ENCODE measurements around the gene CITED2. TPM values are rescaled to one million over a fixed set of nuclear protein-coding genes. Genes with fewer than 3 reads are reported as not detected.
"Not testable (repeated sequence)": the region's sequence is repeated elsewhere in the genome, so short reads cannot be mapped to it uniquely, and the experiment has no call there.

CITED2 gene
- total RNA-seq, 2 experiments from 2014 or later, result 50.1 to 52.1 TPM

DNA sequence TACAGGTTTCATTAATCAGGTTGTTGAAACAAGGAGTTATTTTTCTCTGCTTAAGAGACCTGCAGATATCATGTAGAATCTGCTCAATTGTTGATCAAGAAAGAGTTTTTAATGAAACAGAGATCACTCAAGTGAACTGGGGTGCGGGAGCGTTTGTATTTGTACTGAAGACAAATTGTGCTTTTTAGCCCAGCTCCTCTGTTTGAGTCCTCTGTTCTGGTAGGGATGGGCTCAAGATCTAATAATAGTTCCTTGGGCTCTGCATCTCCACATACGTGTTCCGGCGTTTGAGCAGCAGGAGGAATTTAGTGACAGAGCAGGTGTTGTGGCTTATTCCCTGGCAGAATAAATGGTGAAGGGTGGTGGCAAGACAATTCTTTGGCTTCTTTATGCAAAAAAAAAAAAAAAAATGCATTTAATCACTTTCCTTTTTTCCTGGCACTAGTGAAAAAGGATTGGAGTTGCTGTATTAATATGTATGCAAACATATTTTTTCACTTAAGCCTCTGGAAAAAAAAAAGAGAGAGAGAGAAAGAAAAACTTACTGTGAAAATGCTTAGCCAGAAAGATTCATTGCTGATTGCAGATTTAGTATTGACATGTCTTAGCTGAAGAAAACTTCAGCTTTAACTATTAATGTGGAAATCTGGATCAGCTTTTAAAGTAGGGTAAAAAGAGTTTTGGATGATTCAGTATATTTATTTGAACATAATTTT lies 4.0 kb downstream of the CITED2 start:
- peak overlapping the region; percentile 45 for H3K4me3 Mint-ChIP-seq
- ChIA-PET CTCF (interaction anchor here (0.6 to 7.4 kb wide), 45 partner anchors 8 to 1551 kb away, joined by 3 to 97 read pairs (median 4); no protein-coding TSS in a partner anchor), POLR2A (interaction anchor here (0.5 to 1.0 kb wide), 6 partner anchors 9 to 295 kb away, joined by 3 to 8 read pairs (median 3); no protein-coding TSS in a partner anchor)
- peaks cover 26% of the 10 kb centered on the region for H3K36me3 Mint-ChIP-seq
- intact Hi-C loops (cut with micrococcal nuclease), result loop anchor here (5.0 kb wide), 4 partner anchors 212 to 627 kb away; partner anchors contain the start of gene REPS1
- peaks cover 39% of the 10 kb centered on the region for H3K4me1 Mint-ChIP-seq (ENCODE audit: low read depth)
- no peaks in the 10 kb centered on the region for H3K27me3 Mint-ChIP-seq
- no peaks in the 10 kb centered on the region for H3K9me3 Mint-ChIP-seq
- no peak for DNase-seq
- peak overlapping the region; percentile 51 for H3K27ac Mint-ChIP-seq

DNA sequence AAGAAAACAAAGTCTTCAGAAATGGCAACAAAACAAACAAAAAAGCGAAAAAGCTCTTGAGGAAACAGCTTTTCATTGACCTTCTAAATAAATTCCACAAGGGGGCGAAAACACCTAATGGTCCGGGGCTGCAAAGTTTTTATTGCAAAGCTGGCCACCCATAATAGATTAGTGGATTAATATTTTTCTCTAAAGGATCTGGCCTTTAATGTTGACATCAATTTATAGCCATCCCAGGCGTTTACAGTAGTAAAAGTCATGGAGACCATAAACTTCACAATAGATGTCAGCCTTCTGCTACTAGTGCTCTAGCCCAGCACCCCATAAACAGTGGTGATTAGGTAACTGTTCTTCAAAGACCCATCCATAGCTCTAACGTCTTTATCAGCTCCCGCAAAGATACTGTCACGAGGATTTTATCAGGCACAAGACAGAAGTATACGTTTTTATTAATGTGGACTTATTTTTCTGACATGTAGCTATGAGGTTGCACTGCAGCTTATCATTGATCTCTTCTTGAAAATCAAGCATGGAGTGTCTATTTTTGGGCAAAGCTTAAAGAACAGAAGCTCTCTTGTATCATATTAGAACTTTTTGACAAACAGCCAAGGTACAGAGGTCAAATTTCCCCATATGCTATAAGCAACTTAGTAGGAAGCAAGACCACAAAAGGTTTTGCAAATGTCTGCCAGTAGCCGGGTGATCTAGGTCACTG lies 4.7 kb downstream of the CITED2 start:
- peak; percentile 14 for DNase-seq
- ChIA-PET POLR2A (interaction anchor here (0.5 to 1.0 kb wide), 4 partner anchors 10 to 245 kb away, joined by 3 read pairs; no protein-coding TSS in a partner anchor), CTCF (interaction anchor here (0.6 to 7.4 kb wide), 61 partner anchors 9 to 1552 kb away, joined by 3 to 97 read pairs (median 4); no protein-coding TSS in a partner anchor)
- peaks cover 26% of the 10 kb centered on the region for H3K36me3 Mint-ChIP-seq
- H3K27me3 Mint-ChIP-seq, result no peaks in the 10 kb centered on the region
- intact Hi-C loops (cut with micrococcal nuclease), result loop anchor here (1.0 to 5.0 kb wide), 6 partner anchors 213 to 1552 kb away; partner anchors contain the start of gene REPS1
- H3K4me3 Mint-ChIP-seq, result peak overlapping the region; percentile 15
- H3K9me3 Mint-ChIP-seq, result no peaks in the 10 kb centered on the region
- H3K27ac Mint-ChIP-seq, result peak overlapping the region; percentile 51
- H3K4me1 Mint-ChIP-seq (ENCODE audit: low read depth), result peaks cover 39% of the 10 kb centered on the region

DNA sequence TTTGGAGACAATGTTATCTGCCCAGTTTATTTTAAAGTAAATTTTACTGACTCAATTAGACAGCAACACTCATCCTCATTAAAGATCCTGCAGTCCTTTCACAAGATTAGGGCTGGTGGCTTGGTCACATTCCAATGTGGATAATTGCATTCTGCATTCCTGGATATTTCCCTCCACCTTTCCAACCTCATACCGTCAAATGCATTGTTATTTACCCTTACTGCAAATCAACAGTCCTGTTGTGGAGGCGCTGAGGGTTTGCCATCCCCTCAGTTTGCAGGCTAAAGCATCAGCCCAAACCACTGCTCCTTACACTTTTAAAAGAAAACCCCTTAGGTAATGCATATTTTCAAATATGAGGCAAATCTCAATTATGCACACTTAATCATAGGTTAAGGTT lies 5.4 kb downstream of the CITED2 start:
- Mint-ChIP-seq H3K36me3 (peaks cover 22% of the 10 kb centered on the region), H3K4me1 (ENCODE audit: low read depth) (peaks cover 44% of the 10 kb centered on the region), H3K27ac (no peak overlapping the region), H3K4me3 (no peak overlapping the region), H3K27me3 (no peaks in the 10 kb centered on the region), H3K9me3 (no peaks in the 10 kb centered on the region)
- CTCF ChIA-PET, result interaction anchor here (0.6 to 7.4 kb wide), 53 partner anchors 9 to 1552 kb away, joined by 3 to 97 read pairs (median 4); no protein-coding TSS in a partner anchor
- intact Hi-C loops (cut with micrococcal nuclease), result loop anchor here (1.0 kb wide), 2 partner anchors 558 to 1552 kb away; no protein-coding TSS in a partner anchor
- DNase-seq, result no peak
- POLR2A ChIA-PET, result interaction anchor here (0.9 to 1.0 kb wide), 2 partner anchors 10 to 209 kb away, joined by 3 read pairs; no protein-coding TSS in a partner anchor

DNA sequence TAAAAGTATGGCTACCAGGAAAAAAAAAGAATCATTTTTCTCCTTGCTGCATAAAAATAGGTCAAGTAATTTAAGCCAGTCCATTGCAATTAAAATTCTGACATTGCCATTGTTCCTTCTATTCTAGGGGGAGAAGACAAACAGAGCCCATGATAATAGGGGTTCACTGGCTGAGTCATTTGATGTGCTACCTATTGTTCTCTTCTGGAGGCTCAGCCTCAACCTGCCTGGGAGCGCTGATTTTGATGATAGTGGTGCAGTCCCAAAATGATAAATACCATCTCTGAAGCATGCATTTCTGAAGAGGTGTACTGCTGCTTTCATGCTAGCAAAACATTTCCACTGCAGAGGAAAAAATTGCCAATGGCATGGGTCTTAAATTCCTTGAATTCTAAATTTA lies 5.8 kb downstream of the CITED2 start:
- ChIA-PET CTCF (interaction anchor here (1.3 kb wide), 1 partner anchor 149 kb away, joined by 9 read pairs; no protein-coding TSS in a partner anchor), POLR2A (no interaction called here)
- DNase-seq, result no peak
- Mint-ChIP-seq H3K36me3 (peaks cover 19% of the 10 kb centered on the region), H3K27ac (no peak overlapping the region), H3K4me1 (ENCODE audit: low read depth) (peaks cover 46% of the 10 kb centered on the region), H3K4me3 (no peak overlapping the region), H3K27me3 (no peaks in the 10 kb centered on the region), H3K9me3 (no peaks in the 10 kb centered on the region)
- intact Hi-C loops (cut with micrococcal nuclease), result loop anchor here (1.0 kb wide), 2 partner anchors 559 to 1553 kb away; no protein-coding TSS in a partner anchor

DNA sequence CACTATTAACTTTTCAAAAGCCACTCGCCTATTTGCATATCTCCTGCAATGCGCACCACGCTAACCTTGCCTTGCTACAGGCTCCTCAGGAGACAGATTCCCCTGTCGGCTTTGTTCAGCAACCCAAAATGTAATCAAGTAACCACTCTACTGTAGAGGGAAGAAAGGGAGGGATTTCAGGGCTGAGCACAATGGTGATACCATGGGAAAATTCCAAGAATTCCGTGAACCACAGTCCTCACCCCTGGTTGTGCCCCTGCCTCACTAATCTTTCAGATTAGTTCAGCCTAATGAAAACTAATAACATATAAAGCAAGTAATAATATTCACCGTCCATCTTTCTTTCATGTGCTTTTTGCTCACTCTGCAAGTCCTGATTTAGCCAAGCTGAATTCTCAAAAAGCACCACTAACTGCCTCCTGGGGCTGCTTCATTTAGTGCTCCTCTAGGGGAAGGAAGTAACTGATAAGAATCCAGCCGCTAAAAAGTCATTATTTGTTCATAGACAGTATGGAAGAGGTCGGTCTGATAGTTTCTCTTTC lies 6.6 kb downstream of the CITED2 start:
- intact Hi-C loops (cut with micrococcal nuclease), result no loop called here
- peaks cover 53% of the 10 kb centered on the region for H3K4me1 Mint-ChIP-seq (ENCODE audit: low read depth)
- CTCF ChIA-PET, result interaction anchor here (1.3 kb wide), 1 partner anchor 149 kb away, joined by 9 read pairs; no protein-coding TSS in a partner anchor
- peaks cover 12% of the 10 kb centered on the region for H3K36me3 Mint-ChIP-seq
- DNase-seq, result no peak
- no peaks in the 10 kb centered on the region for H3K9me3 Mint-ChIP-seq
- no peaks in the 10 kb centered on the region for H3K27me3 Mint-ChIP-seq
- POLR2A ChIA-PET, result no interaction called here
- H3K27ac Mint-ChIP-seq, result no peak overlapping the region
- H3K4me3 Mint-ChIP-seq, result no peak overlapping the region

DNA sequence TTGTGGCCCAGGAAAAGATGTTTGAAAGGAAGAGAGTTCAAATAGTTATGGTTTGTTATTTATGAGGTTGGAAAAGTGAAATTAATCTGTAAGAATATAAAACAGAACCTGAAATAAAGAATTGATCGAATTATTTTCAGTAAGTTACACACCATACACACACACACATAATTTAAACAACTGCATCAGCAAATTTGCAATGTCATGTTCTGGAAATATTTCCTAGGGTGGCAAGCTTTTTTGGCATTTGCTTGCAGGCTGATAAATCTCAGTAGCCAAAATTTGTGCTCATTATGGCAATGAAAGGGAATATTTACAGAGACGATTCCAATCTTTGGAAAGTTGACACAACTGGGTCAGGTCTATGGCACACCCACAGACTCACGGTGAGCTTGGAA lies 9.5 kb downstream of the CITED2 start:
- CTCF ChIA-PET, result interaction anchor here (0.7 to 3.4 kb wide), 63 partner anchors 9 to 1249 kb away, joined by 3 to 242 read pairs (median 4); partner anchors contain the start of genes CCDC28A, CITED2, REPS1 and TXLNB
- POLR2A ChIA-PET, result interaction anchor here (1.0 to 1.1 kb wide), 4 partner anchors 10 to 240 kb away, joined by 3 to 11 read pairs (median 6); partner anchors contain the start of gene CITED2
- H3K9me3 Mint-ChIP-seq, result no peaks in the 10 kb centered on the region
- H3K4me1 Mint-ChIP-seq (ENCODE audit: low read depth), result peaks cover 32% of the 10 kb centered on the region
- H3K27ac Mint-ChIP-seq, result no peak overlapping the region
- intact Hi-C loops (cut with micrococcal nuclease), result loop anchor here (1.0 to 5.0 kb wide), 6 partner anchors 74 to 774 kb away; partner anchors contain the start of gene TXLNB
- DNase-seq, result no peak
- no peaks in the 10 kb centered on the region for H3K27me3 Mint-ChIP-seq
- no peaks in the 10 kb centered on the region for H3K36me3 Mint-ChIP-seq
- H3K4me3 Mint-ChIP-seq, result no peak overlapping the region

DNA sequence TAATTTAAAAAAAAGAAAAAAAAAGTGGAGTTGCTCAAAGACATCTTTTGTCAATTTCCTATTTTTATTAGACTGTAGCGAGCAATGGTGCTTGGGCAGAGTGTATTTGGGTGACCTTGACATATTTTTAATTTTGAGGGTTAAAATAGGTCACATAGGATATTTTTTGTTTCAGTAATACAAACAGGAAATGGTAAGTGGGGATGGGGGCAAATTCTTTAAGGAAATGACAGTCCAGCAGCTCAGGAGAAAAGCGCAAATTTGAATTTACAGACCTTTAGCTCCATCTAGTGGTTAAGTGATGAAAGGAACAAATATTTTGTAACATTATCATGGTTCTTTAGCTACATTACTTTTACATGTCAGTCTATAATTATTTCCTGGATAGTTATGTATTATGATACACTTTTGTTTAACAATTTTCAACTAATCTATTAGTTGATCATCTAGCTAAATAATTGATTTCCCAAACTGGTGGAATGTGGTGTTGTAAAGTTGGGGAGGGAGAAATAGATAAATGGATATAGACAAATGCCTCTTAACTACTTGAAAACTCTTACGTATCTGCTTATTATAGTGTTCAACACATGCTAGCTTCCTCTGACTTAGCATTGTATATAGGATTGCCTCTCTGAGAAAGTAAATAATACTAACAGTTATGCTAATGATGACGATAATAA lies 10.0 kb downstream of the CITED2 start:
- Mint-ChIP-seq H3K4me1 (ENCODE audit: low read depth) (peaks cover 27% of the 10 kb centered on the region), H3K27me3 (no peaks in the 10 kb centered on the region), H3K36me3 (no peaks in the 10 kb centered on the region), H3K27ac (no peak overlapping the region), H3K9me3 (no peaks in the 10 kb centered on the region), H3K4me3 (no peak overlapping the region)
- ChIA-PET POLR2A (interaction anchor here (1.0 to 1.1 kb wide), 4 partner anchors 11 to 239 kb away, joined by 3 to 11 read pairs (median 6); partner anchors contain the start of gene CITED2), CTCF (interaction anchor here (0.7 to 3.4 kb wide), 62 partner anchors 9 to 1248 kb away, joined by 3 to 242 read pairs (median 4); partner anchors contain the start of genes CCDC28A, CITED2, REPS1 and TXLNB)
- no peak for DNase-seq
- intact Hi-C loops (cut with micrococcal nuclease), result loop anchor here (1.0 to 5.0 kb wide), 6 partner anchors 74 to 774 kb away; partner anchors contain the start of gene TXLNB

DNA sequence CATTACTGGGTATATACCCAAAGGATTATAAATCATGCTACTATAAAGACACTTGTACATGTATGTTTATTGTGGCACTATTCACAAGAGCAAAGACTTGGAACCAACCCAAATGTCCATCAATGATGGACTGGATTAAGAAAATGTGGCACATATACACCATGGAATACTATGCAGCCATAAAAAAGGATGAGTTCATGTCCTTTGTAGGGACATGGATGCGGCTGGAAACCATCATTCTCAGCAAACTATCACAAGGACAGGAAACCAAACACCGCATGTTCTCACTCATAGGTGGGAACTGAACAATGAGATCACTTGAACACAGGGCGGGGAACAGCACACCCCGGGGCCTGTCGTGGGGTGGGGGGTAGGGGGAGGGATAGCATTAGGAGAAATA lies 10.7 kb downstream of the CITED2 start:
- Mint-ChIP-seq H3K4me1 (ENCODE audit: low read depth) (peaks cover 22% of the 10 kb centered on the region), H3K27ac (peak overlapping the region; percentile 50)
- H3K36me3 Mint-ChIP-seq, H3K27me3 Mint-ChIP-seq, H3K9me3 Mint-ChIP-seq, DNase-seq, H3K4me3 Mint-ChIP-seq: not testable (repeated sequence)
- intact Hi-C loops (cut with micrococcal nuclease), result loop anchor here (1.0 to 5.0 kb wide), 6 partner anchors 73 to 773 kb away; partner anchors contain the start of gene TXLNB
- ChIA-PET POLR2A (interaction anchor here (1.0 to 1.1 kb wide), 3 partner anchors 11 to 239 kb away, joined by 5 to 11 read pairs (median 7); partner anchors contain the start of gene CITED2), CTCF (interaction anchor here (0.9 to 3.4 kb wide), 40 partner anchors 10 to 776 kb away, joined by 3 to 242 read pairs (median 4); partner anchors contain the start of genes CCDC28A, CITED2 and REPS1)

DNA sequence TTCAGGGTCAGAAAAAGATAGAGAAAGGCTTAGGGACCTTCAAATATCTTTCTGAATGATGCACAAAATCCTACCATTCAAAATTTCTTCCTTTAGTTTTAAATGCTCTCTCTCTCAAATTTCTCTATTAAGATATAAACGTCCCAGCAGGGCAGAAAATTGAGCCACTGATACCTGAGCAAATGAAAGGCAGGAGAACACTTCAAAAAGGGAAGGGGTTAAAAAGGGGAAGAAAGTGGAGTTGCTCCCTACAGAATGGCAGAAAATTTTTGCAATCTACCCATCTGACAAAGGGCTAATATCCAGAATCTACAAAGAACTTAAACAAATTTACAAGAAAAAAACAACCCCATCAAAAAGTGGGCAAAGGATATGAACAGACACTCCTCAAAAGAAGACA lies 11.3 kb downstream of the CITED2 start:
- CTCF ChIA-PET, result interaction anchor here (1.3 to 4.6 kb wide), 2 partner anchors 143 to 547 kb away, joined by 4 to 53 read pairs; no protein-coding TSS in a partner anchor
- DNase-seq, H3K4me3 Mint-ChIP-seq, H3K9me3 Mint-ChIP-seq, H3K36me3 Mint-ChIP-seq, H3K27me3 Mint-ChIP-seq, POLR2A ChIA-PET: not testable (repeated sequence)
- Mint-ChIP-seq H3K4me1 (ENCODE audit: low read depth) (peaks cover 19% of the 10 kb centered on the region), H3K27ac (peak overlapping the region; percentile 50)
- intact Hi-C loops (cut with micrococcal nuclease), result loop anchor here (5.0 kb wide), 1 partner anchor 131 kb away; no protein-coding TSS in a partner anchor

DNA sequence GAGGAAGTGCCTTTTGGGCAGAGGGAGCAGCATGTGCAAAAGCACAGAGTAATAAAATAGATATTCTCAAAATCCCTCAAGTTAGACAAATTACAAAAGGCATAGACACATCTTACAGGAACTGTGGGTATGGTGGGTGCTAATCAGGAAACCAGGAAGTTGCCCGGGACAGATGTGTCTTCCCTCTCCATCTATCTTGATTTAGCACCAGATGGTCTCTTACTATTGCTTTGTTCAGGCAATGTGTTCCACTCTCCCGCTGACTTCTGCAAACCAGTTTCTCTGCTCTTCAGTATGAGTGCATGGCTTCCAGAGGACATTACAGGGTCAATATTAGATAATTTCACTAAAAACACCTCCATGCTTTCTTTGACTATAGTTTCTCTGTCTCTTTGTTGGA lies 13.2 kb downstream of the CITED2 start:
- no peak overlapping the region for H3K27ac Mint-ChIP-seq
- CTCF ChIA-PET, result interaction anchor here (1.1 to 4.6 kb wide), 5 partner anchors 22 to 236 kb away, joined by 3 to 53 read pairs (median 4); partner anchors contain the start of gene TXLNB
- no peak for DNase-seq
- H3K4me3 Mint-ChIP-seq, result no peak overlapping the region
- POLR2A ChIA-PET, result no interaction called here
- H3K4me1 Mint-ChIP-seq (ENCODE audit: low read depth), result peaks cover 14% of the 10 kb centered on the region
- H3K27me3 Mint-ChIP-seq, result no peaks in the 10 kb centered on the region
- no peaks in the 10 kb centered on the region for H3K36me3 Mint-ChIP-seq
- no peaks in the 10 kb centered on the region for H3K9me3 Mint-ChIP-seq
- intact Hi-C loops (cut with micrococcal nuclease), result loop anchor here (5.0 kb wide), 1 partner anchor 129 kb away; no protein-coding TSS in a partner anchor

Measured in activated CD4-positive, alpha-beta memory T cell treated with anti-CD3 and anti-CD28 coated beads for 36 hours (primary cell).